Panc1 (cell line): ENCODE results near the gene ABHD4. TPM values are rescaled to one million over a fixed set of nuclear protein-coding genes. Genes with fewer than 3 reads are reported as not detected.

Experiments
- ATAC-seq: fragments of 200-7000 bp; cut with Tn5 transposase; 2 replicates; pipeline ENCODE4 v1.9.1; 2020; ENCODE audit warnings: mild to moderate bottlenecking, moderate library complexity
- BruUV-seq: library from RNA; stranded (reverse); fragments of 400-500 nt; replicated peaks from 2 replicates; lab custom pipeline; 2021; lab: Mats Ljungman, UMichigan
- CTCF ChIA-PET: fragments of 300-600 bp; sonication (Branson Sonifier 250); formaldehyde crosslinking; loops from one replicate; lab custom pipeline; 2022; ENCODE audit warnings: antibody characterized with exemption; lab: Charles Lee
- POLR2A ChIA-PET: fragments of 300-600 bp; sonication (Branson Sonifier 250); formaldehyde crosslinking; loops from one replicate; lab custom pipeline; 2022; ENCODE audit warnings: antibody characterized with exemption; lab: Charles Lee
- DNase-seq: peaks from one replicate; pipeline ENCODE4 v3.0.0-alpha.2; 2010; ENCODE audit warnings: low read depth, low spot score
- H3K27ac ChIP-seq: 2 replicates; pipeline ENCODE4 v1.5.1; 2011; ENCODE audit warnings: mild to moderate bottlenecking, low read length, inconsistent platforms
- H3K27me3 ChIP-seq: fragments of 200-500 bp; sonication (Bioruptor generic); 2 replicates; pipeline ENCODE4 v1.6.0; 2014; ENCODE audit warnings: low read length, inconsistent platforms; ENCODE audit not compliant: control insufficient read depth, insufficient read depth
- H3K36me3 ChIP-seq: fragments of 200-500 bp; sonication (Bioruptor generic); 2 replicates; pipeline ENCODE4 v1.5.1; 2014; ENCODE audit warnings: inconsistent platforms, mild to moderate bottlenecking, low read length, moderate library complexity; ENCODE audit not compliant: control insufficient read depth, insufficient read depth
- H3K4me1 ChIP-seq: 2 replicates; pipeline ENCODE4 v1.5.1; 2011; ENCODE audit warnings: inconsistent platforms, mild to moderate bottlenecking, low read length, moderate library complexity; ENCODE audit not compliant: control insufficient read depth, insufficient read depth
- H3K4me3 ChIP-seq, 2 experiments: 2 replicates each; pipeline ENCODE4 v1.5.1; 2011 to 2012; ENCODE audit warnings: low read depth in 2 of 2, low read length in 2 of 2, mild to moderate bottlenecking in 2 of 2, inconsistent platforms in 1 of 2, moderate library complexity in 1 of 2
- H3K9me3 ChIP-seq: fragments of 200-500 bp; sonication (Bioruptor generic); 2 replicates; pipeline ENCODE4 v1.5.1; 2014; ENCODE audit warnings: low read depth, mild to moderate bottlenecking, inconsistent platforms, low read length, moderate library complexity; ENCODE audit not compliant: control insufficient read depth, insufficient read depth
- CTCF ChIP-seq: fragments of 450-650 bp; IDR thresholded peaks from 2 replicates; pipeline ENCODE4 v1.5.1; 2017; ENCODE audit warnings: mild to moderate bottlenecking
- POLR2AphosphoS5 ChIP-seq: IDR thresholded peaks from 2 replicates; pipeline ENCODE4 v1.6.1; 2012; ENCODE audit warnings: mild to moderate bottlenecking, low read depth, low read length, moderate library complexity
- REST ChIP-seq, 2 experiments: IDR thresholded peaks; 2 replicates each; pipeline ENCODE4 v1.6.1; 2011 to 2012; ENCODE audit warnings: low read depth in 2 of 2, control low read depth in 1 of 2, low read length in 1 of 2, mild to moderate bottlenecking in 1 of 2, moderate library complexity in 1 of 2; ENCODE audit not compliant: insufficient read depth in 1 of 2
- SIN3A ChIP-seq: IDR thresholded peaks from 2 replicates; pipeline ENCODE4 v1.6.1; 2012; ENCODE audit warnings: low read depth, mild to moderate bottlenecking, low read length, moderate library complexity, borderline replicate concordance; ENCODE audit not compliant: insufficient read depth
- TCF7L2 ChIP-seq: IDR thresholded peaks from 2 replicates; pipeline ENCODE4 v1.6.1; 2011; ENCODE audit warnings: mild to moderate bottlenecking, low read depth, low read length, inconsistent platforms
- in situ Hi-C: cut with HindIII; loops from 2 replicates; pipeline ENCODE4 v1.10.0; 2016; ENCODE audit warnings: low sequenced_read_pairs, low pct_unique_long_range_greater_than_20kb
- intact Hi-C: fragments of 100-400 bp; cut with micrococcal nuclease; formaldehyde crosslinking; loops from one replicate; pipeline ENCODE4 v1.10.0; 2022; ENCODE audit not compliant: unreplicated experiment
- total RNA-seq: library from RNA; stranded (reverse); gene quantifications from one replicate; pipeline ENCODE4 v1.2.1, GENCODE V29; 2021; ENCODE audit not compliant: unreplicated experiment

Gene ABHD4
- total RNA-seq, 1 experiment from 2014 or later, result 5.1 TPM

DNA sequence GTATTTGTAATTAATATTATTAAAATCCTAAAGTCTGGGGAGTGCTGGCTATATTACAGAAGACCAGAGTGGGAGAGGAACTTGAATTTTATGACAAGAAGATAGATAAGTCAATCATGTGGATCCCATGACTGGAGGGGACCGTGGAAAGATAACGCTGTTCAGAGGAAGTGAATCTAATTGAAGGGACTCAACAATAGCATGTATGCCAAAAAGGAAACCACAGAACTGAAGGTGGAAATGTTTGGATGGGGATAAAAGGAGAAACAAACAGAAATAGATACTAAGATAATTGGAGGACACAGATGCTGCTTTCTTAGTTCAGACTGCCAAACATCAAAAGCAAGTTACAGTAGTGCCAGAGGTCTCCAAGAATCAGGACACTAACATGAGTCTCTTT is 24.9 kb downstream of the ABHD4 start:
- no TSS peak for BruUV-seq
- Histone ChIP-seq H3K36me3 (no peaks in the 10 kb centered on the region), H3K4me1 (no peaks in the 10 kb centered on the region), H3K27me3 (no peaks in the 10 kb centered on the region; the same call in 1 of the 2 replicates), H3K9me3 (no peaks in the 10 kb centered on the region), H3K27ac (no peak overlapping the region), H3K4me3 (no peak overlapping the region)
- no peak for TF ChIP-seq POLR2AphosphoS5
- TF ChIP-seq REST (IDR thresholded peaks at IDR 0.05; ENCODE audit: insufficient read depth in 1 of 2, low read depth in 2 of 2, low read length in 1 of 2), result no peak
- TF ChIP-seq TCF7L2, result no peak
- TF ChIP-seq CTCF, result no peak
- TF ChIP-seq SIN3A, result no peak
- ATAC-seq (no peak), DNase-seq (no peak)
- intact Hi-C loops, result no loop called here
- CTCF ChIA-PET, result no interaction called here
- POLR2A ChIA-PET, result no interaction called here
- in situ Hi-C loops, result no loop called here

GRCh38 chr14:22626590-22626989 is 28.5 kb downstream of the ABHD4 start:
- H3K9me3 ChIP-seq, result no peaks in the 10 kb centered on the region; the same call in 1 of the 2 replicates
- CTCF ChIA-PET, result no interaction called here

More at GRCh38 chr14:22626590-22626989, 28.5 kb downstream of the ABHD4 start:
- H3K36me3 ChIP-seq, result no peaks in the 10 kb centered on the region
- no TSS peak for BruUV-seq
- no peak for ATAC-seq
- no peaks in the 10 kb centered on the region; the same call in 1 of the 2 replicates for H3K27me3 ChIP-seq
- POLR2A ChIA-PET, result no interaction called here
- H3K27ac ChIP-seq, result no peak overlapping the region
- no peaks in the 10 kb centered on the region for H3K4me1 ChIP-seq
- DNase-seq, result no peak
- TF ChIP-seq CTCF, result no peak
- intact Hi-C loops, result no loop called here
- in situ Hi-C loops, result no loop called here
- H3K4me3 ChIP-seq, result no peak overlapping the region
